ENCODE results near the gene KIAA1210.

The KIAA1210 gene

GRCh38 chrX:119127650-119128049 is at the start of gene KIAA1210:
Gene KIAA1210, minus strand, starts transcription at chrX:119127812. Its CDS starts 4,170 bp downstream, at chrX:119123642.
- no peak for DNase-seq
- intact Hi-C loops (cut with DNase I) = no loop called here

- intact Hi-C loops (cut with DNase I) = no loop called here
- peak in 1 of 10 donors; percentile 59 for DNase-seq
Measured at GRCh38 chrX:119177278-119177677, 49.7 kb upstream of the KIAA1210 start.

- no peak for DNase-seq
- intact Hi-C loops (cut with DNase I) = no loop called here
Measured at GRCh38 chrX:119174900-119175299, 47.3 kb upstream of the KIAA1210 start.

- intact Hi-C loops (cut with DNase I) = no loop called here
- no peak for DNase-seq
Measured at GRCh38 chrX:119168104-119168503, 40.5 kb upstream of the KIAA1210 start.

- intact Hi-C loops (cut with DNase I) = no loop called here
- DNase-seq = no peak
Measured at GRCh38 chrX:119158226-119158625, 30.6 kb upstream of the KIAA1210 start.

- intact Hi-C loops (cut with DNase I) = no loop called here
- DNase-seq = no peak
Measured at GRCh38 chrX:119156241-119156640, 28.6 kb upstream of the KIAA1210 start.

GRCh38 chrX:119155416-119156035 is 27.9 kb upstream of the KIAA1210 start:
- intact Hi-C loops (cut with DNase I) = no loop called here
- no peak for DNase-seq

GRCh38 chrX:119151051-119151380 is 23.4 kb upstream of the KIAA1210 start:
- intact Hi-C loops (cut with DNase I) = no loop called here
- DNase-seq = no peak

- intact Hi-C loops (cut with DNase I) = no loop called here
- peak in 4 of 10 donors; percentile 7 to 80 (median 8) for DNase-seq
Measured at GRCh38 chrX:119150163-119151050, 22.8 kb upstream of the KIAA1210 start.

- intact Hi-C loops (cut with DNase I) = no loop called here
Measured at GRCh38 chrX:119147486-119147885, 19.9 kb upstream of the KIAA1210 start.

GRCh38 chrX:119145241-119145653 is 17.6 kb upstream of the KIAA1210 start:
- intact Hi-C loops (cut with DNase I) = no loop called here
- DNase-seq = peak in 2 of 10 donors; percentile 2 to 8

More at GRCh38 chrX:119147486-119147885, 19.9 kb upstream of the KIAA1210 start:
- DNase-seq = no peak

- intact Hi-C loops (cut with DNase I) = no loop called here
- DNase-seq = no peak
Measured at GRCh38 chrX:119134466-119134865, 6.9 kb upstream of the KIAA1210 start.

- intact Hi-C loops (cut with DNase I) = no loop called here
- no peak for DNase-seq
Measured at GRCh38 chrX:119132961-119133360, 5.3 kb upstream of the KIAA1210 start.

- intact Hi-C loops (cut with DNase I) = no loop called here
- no peak for DNase-seq
Measured at GRCh38 chrX:119132316-119132715, 4.7 kb upstream of the KIAA1210 start.

- intact Hi-C loops (cut with DNase I) = no loop called here
- no peak for DNase-seq
Measured at GRCh38 chrX:119130911-119131310, 3.3 kb upstream of the KIAA1210 start.

GRCh38 chrX:119121341-119121740 is 6.3 kb downstream of the KIAA1210 start:
- no peak for DNase-seq
- intact Hi-C loops (cut with DNase I) = no loop called here

GRCh38 chrX:119118780-119119395 is 8.7 kb downstream of the KIAA1210 start:
- DNase-seq = peak in 6 of 10 donors; percentile 24 to 86 (median 44)
- intact Hi-C loops (cut with DNase I) = loop anchor here (10.0 kb wide), 2 partner anchors 96 to 146 kb away; no protein-coding TSS in a partner anchor

GRCh38 chrX:119107206-119107605 is 20.4 kb downstream of the KIAA1210 start:
- DNase-seq = no peak
- intact Hi-C loops (cut with DNase I) = no loop called here

GRCh38 chrX:119105826-119106225 is 21.8 kb downstream of the KIAA1210 start:
- DNase-seq = no peak
- intact Hi-C loops (cut with DNase I) = no loop called here

- no peak for DNase-seq
- intact Hi-C loops (cut with DNase I) = no loop called here
Measured at GRCh38 chrX:119101168-119101567, 26.4 kb downstream of the KIAA1210 start.

GRCh38 chrX:119095936-119096335 is 31.7 kb downstream of the KIAA1210 start:
- no peak for DNase-seq
- intact Hi-C loops (cut with DNase I) = no loop called here

Data from posterior cingulate gyrus (tissue), 11 donors.